Measurements from ENCODE around the gene ROBO1. TPM values are rescaled to one million over a fixed set of nuclear protein-coding genes. Genes with fewer than 3 reads are reported as not detected.

The ROBO1 gene
- total RNA-seq, 1 donor from 2014 or later: 71.7 TPM

GRCh38 chr3:79253704-79254103 is 514.1 kb downstream of the ROBO1 start:
- no peak overlapping the region for H3K27ac Mint-ChIP-seq (ENCODE audit: unreplicated experiment)
- Histone ChIP-seq H3K9ac (ENCODE audit: low read length) (no peak overlapping the region), H3K4me2 (ENCODE audit: low read length) (no peak overlapping the region), H3K4me3 (ENCODE audit: insufficient read depth, low read depth, low read length) (no peak overlapping the region), H3K79me2 (ENCODE audit: insufficient read depth, low read length) (no peaks in the 10 kb centered on the region), H3K27me3 (ENCODE audit: insufficient read depth, low read length) (no peaks in the 10 kb centered on the region), H3K4me1 (ENCODE audit: insufficient read depth, low read length) (no peaks in the 10 kb centered on the region), H2AFZ (ENCODE audit: low read depth, low read length) (no peak overlapping the region), H3K27ac (ENCODE audit: low read depth, low read length) (no peak overlapping the region), H3K9me3 (ENCODE audit: insufficient read depth, low read depth, low read length) (no peaks in the 10 kb centered on the region), H3K36me3 (ENCODE audit: insufficient read depth, low read length) (no peaks in the 10 kb centered on the region), H4K20me1 (ENCODE audit: insufficient read depth, low read length) (no peaks in the 10 kb centered on the region)
- no peak overlapping the region for H3K4me3 Mint-ChIP-seq (ENCODE audit: unreplicated experiment)
- FAIRE-seq: no peak
- TF ChIP-seq EZH2 (IDR thresholded peaks at IDR 0.05; ENCODE audit: insufficient read depth, low read length): no peak
- TF ChIP-seq CTCF (IDR thresholded peaks at IDR 0.05; ENCODE audit: insufficient read depth, low read depth, low read length): no peak
- H3K9me3 Mint-ChIP-seq (ENCODE audit: unreplicated experiment): no peaks in the 10 kb centered on the region
- peaks cover 2% of the 10 kb centered on the region for H3K4me1 Mint-ChIP-seq (ENCODE audit: low read depth, unreplicated experiment)
- no peaks in the 10 kb centered on the region for H3K36me3 Mint-ChIP-seq (ENCODE audit: low read depth, unreplicated experiment)
- no peaks in the 10 kb centered on the region for H3K27me3 Mint-ChIP-seq (ENCODE audit: low read depth, unreplicated experiment)
- peak; percentile 23 for DNase-seq (ENCODE audit: low read depth)

GRCh38 chr3:79253271-79253670 is 514.5 kb downstream of the ROBO1 start:
- no peak overlapping the region for H3K4me3 Mint-ChIP-seq (ENCODE audit: unreplicated experiment)
- H3K36me3 ChIP-seq (ENCODE audit: insufficient read depth, low read length): no peaks in the 10 kb centered on the region
- no peaks in the 10 kb centered on the region for H3K27me3 ChIP-seq (ENCODE audit: insufficient read depth, low read length)
- H3K4me2 ChIP-seq (ENCODE audit: low read length): no peak overlapping the region
- no peaks in the 10 kb centered on the region for H3K4me1 ChIP-seq (ENCODE audit: insufficient read depth, low read length)
- no peaks in the 10 kb centered on the region for H4K20me1 ChIP-seq (ENCODE audit: insufficient read depth, low read length)
- FAIRE-seq: no peak
- H3K9ac ChIP-seq (ENCODE audit: low read length): no peak overlapping the region
- H3K27ac ChIP-seq (ENCODE audit: low read depth, low read length): no peak overlapping the region
- no peaks in the 10 kb centered on the region for H3K9me3 Mint-ChIP-seq (ENCODE audit: unreplicated experiment)
- no peak for DNase-seq (ENCODE audit: low read depth)
- TF ChIP-seq EZH2 (IDR thresholded peaks at IDR 0.05; ENCODE audit: insufficient read depth, low read length) (no peak), CTCF (IDR thresholded peaks at IDR 0.05; ENCODE audit: insufficient read depth, low read depth, low read length) (no peak)
- no peak overlapping the region for H2AFZ ChIP-seq (ENCODE audit: low read depth, low read length)
- peaks cover 2% of the 10 kb centered on the region for H3K4me1 Mint-ChIP-seq (ENCODE audit: low read depth, unreplicated experiment)
- no peaks in the 10 kb centered on the region for H3K27me3 Mint-ChIP-seq (ENCODE audit: low read depth, unreplicated experiment)
- H3K9me3 ChIP-seq (ENCODE audit: insufficient read depth, low read depth, low read length): no peaks in the 10 kb centered on the region
- H3K4me3 ChIP-seq (ENCODE audit: insufficient read depth, low read depth, low read length): no peak overlapping the region
- no peak overlapping the region for H3K27ac Mint-ChIP-seq (ENCODE audit: unreplicated experiment)
- no peaks in the 10 kb centered on the region for H3K79me2 ChIP-seq (ENCODE audit: insufficient read depth, low read length)
- H3K36me3 Mint-ChIP-seq (ENCODE audit: low read depth, unreplicated experiment): no peaks in the 10 kb centered on the region

- no peaks in the 10 kb centered on the region for H4K20me1 ChIP-seq (ENCODE audit: insufficient read depth, low read length)
- no peak overlapping the region for H3K4me2 ChIP-seq (ENCODE audit: low read length)
- Mint-ChIP-seq H3K4me1 (ENCODE audit: low read depth, unreplicated experiment) (peaks cover 2% of the 10 kb centered on the region), H3K36me3 (ENCODE audit: low read depth, unreplicated experiment) (no peaks in the 10 kb centered on the region), H3K4me3 (ENCODE audit: unreplicated experiment) (no peak overlapping the region), H3K9me3 (ENCODE audit: unreplicated experiment) (no peaks in the 10 kb centered on the region), H3K27ac (ENCODE audit: unreplicated experiment) (no peak overlapping the region), H3K27me3 (ENCODE audit: low read depth, unreplicated experiment) (no peaks in the 10 kb centered on the region)
- FAIRE-seq (no peak), DNase-seq (ENCODE audit: low read depth) (no peak)
- no peak overlapping the region for H2AFZ ChIP-seq (ENCODE audit: low read depth, low read length)
- no peak overlapping the region for H3K4me3 ChIP-seq (ENCODE audit: insufficient read depth, low read depth, low read length)
- no peak overlapping the region for H3K9ac ChIP-seq (ENCODE audit: low read length)
- H3K27me3 ChIP-seq (ENCODE audit: insufficient read depth, low read length): no peaks in the 10 kb centered on the region
- TF ChIP-seq EZH2 (IDR thresholded peaks at IDR 0.05; ENCODE audit: insufficient read depth, low read length) (no peak), CTCF (IDR thresholded peaks at IDR 0.05; ENCODE audit: insufficient read depth, low read depth, low read length) (no peak)
- no peaks in the 10 kb centered on the region for H3K4me1 ChIP-seq (ENCODE audit: insufficient read depth, low read length)
- no peaks in the 10 kb centered on the region for H3K36me3 ChIP-seq (ENCODE audit: insufficient read depth, low read length)
- H3K27ac ChIP-seq (ENCODE audit: low read depth, low read length): no peak overlapping the region
- no peaks in the 10 kb centered on the region for H3K9me3 ChIP-seq (ENCODE audit: insufficient read depth, low read depth, low read length)
- no peaks in the 10 kb centered on the region for H3K79me2 ChIP-seq (ENCODE audit: insufficient read depth, low read length)
These were observed 517.1 kb downstream of the ROBO1 start for GRCh38 chr3:79250746-79251145.
